GOT3 (cell line): ENCODE data around the gene EVPL.

Source experiments
- DNase-seq: peaks from one replicate; lab custom pipeline; 2025; ENCODE audit warnings: mixed read lengths; lab: John Stamatoyannopoulos, UW

Gene EVPL

GRCh38 chr17:75959051-75959838, 67.9 kb downstream of the EVPL start:
- no peak for DNase-seq
